ENCODE measurements around the gene RFC3.

- no peak for TF ChIP-seq CTCF (IDR thresholded peaks at IDR 0.05; ENCODE audit: poor library complexity)
- TF ChIP-seq EZH2 (IDR thresholded peaks at IDR 0.05; ENCODE audit: borderline replicate concordance) = no peak
These were observed 51.1 kb downstream of the RFC3 start for GRCh38 chr13:33869005-33869404.
